HuH-7.5 (cell line): ENCODE data around the gene NRF1.

Experiments
- DNase-seq: peaks from one replicate; pipeline ENCODE4 v3.0.0; 2011; ENCODE audit warnings: low spot score

NRF1 gene

GRCh38 chr7:129804111-129804889 lies 192.8 kb downstream of the NRF1 start:
- no peak for DNase-seq

GRCh38 chr7:129804890-129805719 lies 193.6 kb downstream of the NRF1 start:
- DNase-seq, result no peak
